NCI-H2171 treated with DMSO at 0.1 percent for 48 hours (cell line): Measurements from ENCODE around the gene SLC12A5.
"Not testable (repeated sequence)": the region's sequence is repeated elsewhere in the genome, so short reads cannot be mapped to it uniquely, and the experiment has no call there.

Experiments
- DNase-seq: peaks from one replicate; lab custom pipeline; 2025; lab: John Stamatoyannopoulos, UW

Gene SLC12A5

GRCh38 chr20:46081074-46081473, 52.1 kb downstream of the SLC12A5 start:
- no peak for DNase-seq

DNA sequence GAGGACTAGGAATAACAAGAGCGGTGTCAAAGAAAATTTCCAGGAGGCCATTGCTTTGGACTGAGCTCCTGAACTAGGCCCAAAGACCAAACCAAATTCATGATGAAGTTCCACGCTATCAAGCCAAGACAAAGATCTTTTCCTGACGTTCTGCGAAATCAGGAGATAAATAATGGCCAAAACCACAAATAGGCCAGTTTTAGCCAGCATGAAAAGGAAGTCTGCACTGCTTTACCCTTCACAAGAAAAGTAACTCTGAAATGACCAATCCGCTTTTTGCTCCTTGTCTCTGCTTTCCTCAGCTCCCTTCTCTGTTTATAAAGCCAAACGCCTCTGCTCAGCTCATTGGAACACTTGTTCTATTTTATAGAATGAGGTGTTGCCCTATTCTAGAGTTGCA, 54.1 kb downstream of the SLC12A5 start:
- DNase-seq: no peak

DNA sequence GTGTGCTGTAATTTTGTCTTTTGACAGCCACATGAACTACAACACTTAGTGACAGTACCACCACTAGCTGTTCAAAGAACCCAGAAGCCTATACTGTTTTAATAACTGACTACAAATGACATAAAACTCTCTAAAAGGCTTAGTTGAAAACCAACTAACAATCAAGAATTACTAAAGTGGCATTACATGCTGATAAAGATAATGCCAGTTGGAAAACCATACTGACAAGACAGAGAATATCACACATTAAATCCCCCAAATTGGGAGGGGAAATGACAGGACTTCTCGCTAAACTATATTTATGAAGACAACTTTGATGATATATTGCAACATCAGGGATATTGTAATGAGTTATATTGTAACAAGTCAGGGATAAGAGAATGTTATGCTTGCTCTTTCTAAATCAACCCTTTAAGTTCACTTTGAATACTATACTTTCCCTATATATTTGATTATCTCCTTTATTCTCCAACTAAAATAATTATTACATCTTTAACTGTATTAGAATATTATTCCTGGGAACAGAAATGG, 54.6 kb downstream of the SLC12A5 start:
- DNase-seq: no peak

- no peak for DNase-seq
These were observed 55.8 kb downstream of the SLC12A5 start for GRCh38 chr20:46084805-46085178.

GRCh38 chr20:46085179-46085851, 56.3 kb downstream of the SLC12A5 start:
- DNase-seq: no peak

GRCh38 chr20:46087161-46087560, 58.1 kb downstream of the SLC12A5 start:
- DNase-seq: no peak

- DNase-seq: peak; percentile 59
These were observed 59.6 kb downstream of the SLC12A5 start for GRCh38 chr20:46088409-46089166.

GRCh38 chr20:46089167-46089416, 60.1 kb downstream of the SLC12A5 start:
- no peak for DNase-seq

DNA sequence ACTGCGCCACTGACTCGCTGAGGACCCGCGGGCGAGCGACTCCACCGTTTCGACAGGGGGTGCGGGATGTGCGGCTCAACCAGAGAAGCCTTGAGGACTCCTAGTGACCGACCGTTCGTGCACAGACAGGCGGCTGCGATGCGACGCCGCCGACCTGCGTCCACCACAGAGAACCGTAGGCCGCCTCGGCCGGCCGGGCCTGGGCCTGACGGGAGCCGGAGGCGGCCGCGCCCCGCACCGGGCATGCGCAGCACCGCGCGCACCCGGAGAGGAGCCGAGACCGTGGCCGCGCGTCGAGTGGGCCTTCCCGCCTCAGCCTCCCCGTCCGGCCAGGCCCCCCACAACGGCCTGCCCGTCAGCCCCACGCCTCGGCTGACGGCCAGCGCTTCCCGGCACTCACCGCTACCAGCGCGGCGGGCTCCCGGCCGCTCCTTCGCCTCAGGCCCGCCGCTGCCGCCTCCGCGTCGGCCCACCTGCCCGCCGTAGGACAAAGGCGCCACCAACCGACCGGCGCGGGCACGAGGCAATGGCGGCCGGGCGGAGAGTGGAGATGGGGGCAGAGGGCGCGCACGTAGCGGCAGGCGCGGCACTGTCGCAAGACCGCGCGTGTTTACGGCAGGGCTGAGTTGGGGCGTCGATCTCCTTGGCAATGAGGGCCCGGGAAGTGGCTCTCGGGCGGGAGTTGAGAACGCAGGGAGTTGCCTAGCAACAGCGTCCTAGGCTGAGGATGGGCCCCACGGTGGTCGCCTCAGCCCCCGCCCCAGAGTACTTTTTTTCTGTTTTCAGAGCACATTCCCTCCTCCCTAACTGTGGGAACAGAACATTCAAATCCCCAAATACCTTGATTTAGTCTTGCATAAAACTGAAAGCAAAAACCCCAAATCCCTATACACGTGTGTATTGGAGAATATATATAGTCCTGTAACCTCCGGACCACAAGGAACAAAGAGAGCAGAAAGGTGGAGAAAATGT, 60.7 kb downstream of the SLC12A5 start, which contains the start of gene NCOA5:
Gene NCOA5, minus strand, starts transcription at position 546 of the 972 bp plus-strand sequence. CDS start 10,538 bp downstream, outside the sequence.
- peak; percentile 98 for DNase-seq

GRCh38 chr20:46091622-46092535, 62.9 kb downstream of the SLC12A5 start:
- DNase-seq: not testable (repeated sequence)

- DNase-seq: no peak
These were observed 64.5 kb downstream of the SLC12A5 start for GRCh38 chr20:46093531-46093930.

- DNase-seq: no peak
These were observed 70.7 kb downstream of the SLC12A5 start for GRCh38 chr20:46099491-46100287.

- DNase-seq: not testable (repeated sequence)
These were observed 71.4 kb downstream of the SLC12A5 start for GRCh38 chr20:46100444-46100843.

DNA sequence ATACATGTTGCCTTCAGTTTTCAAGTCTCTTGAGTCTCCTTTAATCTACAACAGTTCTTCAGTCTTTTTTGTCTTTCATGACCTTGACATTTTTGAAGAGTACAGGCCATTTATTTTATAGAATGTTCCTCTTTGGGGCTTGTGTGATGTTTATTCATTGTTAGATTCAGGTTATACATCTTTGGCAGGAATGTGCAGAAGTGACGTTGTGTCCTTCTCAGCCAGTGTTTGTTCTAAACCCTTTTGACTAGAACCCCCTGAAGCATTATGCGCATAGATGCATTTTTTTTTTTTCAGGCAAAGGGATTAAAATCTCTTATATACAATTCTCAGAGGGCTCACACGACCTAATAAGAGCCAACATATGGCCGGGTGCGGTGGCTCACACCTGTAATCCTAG, 72.0 kb downstream of the SLC12A5 start:
- DNase-seq: no peak

DNA sequence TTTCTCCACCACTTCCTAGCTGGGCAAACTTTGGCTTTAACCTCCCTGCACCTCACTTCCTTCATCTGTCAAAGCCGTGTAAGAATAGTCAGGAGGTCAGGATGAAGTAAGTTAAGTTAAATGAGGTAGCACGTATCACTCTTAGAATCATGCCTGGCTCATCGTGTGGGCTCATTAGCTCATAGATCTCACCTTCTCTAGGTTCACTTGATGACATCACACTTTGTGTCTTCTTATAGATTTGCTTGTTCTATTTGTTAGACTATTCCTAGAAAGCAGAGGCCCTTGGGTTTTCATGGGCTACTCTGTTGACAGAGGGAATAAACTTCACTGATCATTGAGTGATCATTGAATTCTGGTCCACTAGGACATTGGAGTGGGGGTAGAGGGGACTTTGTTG, 72.9 kb downstream of the SLC12A5 start:
- no peak for DNase-seq

DNA sequence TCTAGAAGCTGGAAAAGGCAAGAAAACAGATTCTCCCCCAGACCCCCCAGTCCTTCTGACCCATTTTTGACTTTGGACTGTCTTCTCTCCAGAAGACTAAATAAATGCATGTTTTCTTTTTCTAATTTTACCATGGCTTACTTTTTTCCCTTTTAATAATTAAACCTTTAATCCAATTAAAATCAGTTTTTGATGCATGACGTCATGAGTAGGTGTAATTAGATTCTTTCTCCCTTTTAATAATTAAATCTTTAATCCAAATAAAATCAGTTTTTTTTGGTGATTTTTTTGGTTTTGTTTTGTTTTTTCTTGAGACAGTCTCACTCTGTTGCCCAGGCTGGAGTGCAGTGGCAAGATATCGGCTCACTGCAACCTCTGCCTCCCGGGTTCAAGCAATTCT, 73.9 kb downstream of the SLC12A5 start:
- DNase-seq: no peak

DNA sequence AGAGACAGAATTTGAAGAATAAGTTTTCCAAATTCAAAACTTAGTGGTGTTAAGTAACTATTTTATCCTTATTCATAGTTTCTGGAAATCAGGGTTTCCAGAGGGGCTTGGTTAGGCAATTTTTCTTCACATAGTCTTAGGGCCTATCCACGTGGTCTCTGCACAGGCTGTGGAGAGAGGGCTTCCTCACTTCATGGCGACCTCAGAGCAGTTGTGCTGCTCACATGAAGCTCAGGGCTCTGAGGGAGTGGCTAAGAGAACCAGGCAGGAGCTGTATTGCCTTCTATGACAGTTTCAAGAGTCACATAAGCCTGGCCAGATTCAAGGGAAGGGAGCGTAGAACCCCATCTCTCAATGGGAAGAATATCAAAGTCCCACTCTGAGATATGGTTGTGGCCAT, 75.2 kb downstream of the SLC12A5 start:
- no peak for DNase-seq

DNA sequence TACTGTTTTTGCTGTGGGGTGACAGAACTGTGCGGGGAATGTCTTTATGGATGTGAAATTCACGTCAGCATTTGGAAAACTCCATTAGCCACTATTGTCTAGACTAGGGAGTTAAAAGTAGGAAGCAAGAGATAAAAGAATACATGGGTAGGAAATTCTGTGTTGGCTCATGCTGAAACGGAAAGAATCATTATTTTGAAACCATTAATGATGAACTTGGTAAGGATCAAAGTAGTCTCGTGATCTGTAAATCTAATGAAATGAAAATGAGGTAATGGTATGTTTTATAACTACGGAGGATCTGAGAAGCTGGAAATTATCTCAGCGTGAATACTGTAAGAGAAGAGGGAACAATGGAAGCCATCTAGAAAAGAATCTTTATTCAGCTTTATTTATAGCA, 78.0 kb downstream of the SLC12A5 start:
- no peak for DNase-seq

GRCh38 chr20:46108435-46108841, 79.4 kb downstream of the SLC12A5 start:
- no peak for DNase-seq

GRCh38 chr20:46108976-46109375, 80.0 kb downstream of the SLC12A5 start:
- DNase-seq: no peak
